Middle frontal gyrus (tissue), 1 donor: ENCODE measurements around the gene CERS2.

Experiments
- DNase-seq: peaks from one replicate; pipeline ENCODE4 v3.0.0-alpha.2; 2015; ENCODE audit warnings: low spot score; ENCODE audit errors: extremely low spot score

The CERS2 gene

DNA sequence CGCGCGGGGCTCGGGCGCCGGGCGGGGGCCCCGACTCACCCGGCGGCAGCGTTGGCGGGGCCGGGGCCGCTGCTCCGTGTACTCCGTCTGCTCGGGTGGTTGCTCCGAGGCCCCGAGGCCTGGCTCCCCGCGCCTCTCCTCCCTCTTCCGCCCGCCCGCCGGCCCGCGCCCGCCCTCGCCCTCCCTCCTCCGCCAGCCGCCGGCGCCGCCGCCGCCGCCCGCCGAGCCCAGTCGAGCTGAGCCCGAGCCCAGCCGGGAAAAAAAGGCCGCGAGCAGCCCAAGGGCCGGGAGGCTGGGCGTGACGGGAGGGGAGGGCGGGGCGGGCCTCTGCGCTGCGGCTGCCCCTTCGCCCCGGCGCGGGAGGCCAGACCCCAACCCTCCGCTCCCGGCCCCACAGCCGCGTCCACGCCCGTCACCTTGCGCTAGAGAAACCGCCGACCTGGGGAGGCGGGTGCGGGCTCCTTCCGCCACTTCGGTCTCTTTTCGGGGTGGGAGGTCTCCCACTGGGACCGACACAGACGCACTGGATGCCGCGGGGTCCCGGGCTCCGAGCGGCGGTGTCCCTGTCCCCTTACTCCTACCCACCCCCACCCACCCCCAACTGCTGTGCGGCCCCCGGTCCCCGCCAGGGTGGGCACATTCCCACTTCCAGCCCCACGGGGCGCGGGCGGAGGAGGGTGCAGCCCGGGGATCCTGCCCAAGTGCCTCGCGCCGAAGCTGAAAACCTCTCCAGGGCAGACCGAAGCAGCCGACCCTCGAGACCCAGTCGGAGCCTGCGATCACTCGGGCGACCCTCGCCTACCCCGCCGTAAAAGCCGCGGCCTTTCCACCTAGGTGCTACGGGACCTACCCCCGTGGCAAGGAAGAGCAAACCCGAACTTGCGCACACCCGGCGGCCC, at the start of gene CERS2:
Gene CERS2 (minus strand): TSS at position 256 of the 899 bp plus-strand sequence. CDS start 5,745 bp downstream, outside the sequence.
- no peak for DNase-seq

DNA sequence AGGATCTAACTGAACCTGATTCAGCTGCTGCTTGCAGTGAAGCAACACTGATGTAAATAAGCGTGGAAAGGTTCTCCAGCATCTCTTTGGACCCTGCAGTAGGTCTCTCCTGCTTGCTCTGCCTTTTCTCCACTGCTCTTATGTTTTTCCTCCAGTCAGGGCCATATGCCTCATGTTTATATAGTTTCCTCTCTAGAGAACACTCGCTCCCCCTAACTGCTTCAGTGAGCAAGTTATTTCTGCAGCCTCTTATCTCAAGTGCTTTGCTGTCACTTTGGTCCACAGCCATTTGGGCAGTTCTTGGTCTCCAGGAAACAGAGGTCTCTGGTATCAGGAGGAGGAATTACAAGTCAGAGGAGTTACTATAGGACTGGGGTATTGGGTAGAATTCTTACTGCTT, 38.9 kb upstream of the CERS2 start:
- DNase-seq, result no peak

DNA sequence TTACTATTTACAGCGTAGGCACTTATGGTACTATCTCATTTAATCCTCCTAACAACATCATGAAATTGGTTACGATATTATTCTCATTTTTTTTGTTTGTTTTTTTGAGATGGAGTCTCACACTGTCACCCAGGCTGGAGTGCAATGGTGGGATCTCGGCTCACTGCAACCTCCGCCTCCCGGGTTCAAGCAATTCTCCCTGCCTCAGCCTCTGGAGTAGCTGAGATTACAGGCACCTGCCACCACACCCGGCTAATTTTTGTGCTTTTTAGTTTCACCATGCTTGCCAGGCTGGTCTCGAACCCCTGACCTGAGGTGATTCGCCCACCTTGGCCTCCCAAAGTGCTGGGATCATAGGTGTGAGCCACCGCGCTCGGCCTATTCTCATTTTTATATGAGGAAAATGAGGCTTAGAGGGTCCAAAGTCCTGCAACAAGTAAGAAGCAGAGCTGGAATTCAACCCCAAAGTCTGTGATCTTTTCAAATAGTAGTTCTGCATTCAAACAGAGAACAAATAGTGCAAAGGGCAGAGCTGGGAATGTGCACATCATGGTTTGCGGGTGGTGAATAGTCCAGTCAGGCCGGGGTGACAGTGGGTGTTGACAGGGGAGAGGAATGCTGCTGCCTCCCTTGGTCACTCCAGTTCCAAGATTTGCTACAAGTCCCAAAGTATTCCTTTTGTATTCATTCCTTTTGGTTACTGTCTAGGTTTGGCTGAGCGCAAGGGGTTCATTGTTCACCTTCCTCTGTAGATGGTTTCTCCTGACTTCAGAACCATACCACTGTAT, 38.2 kb upstream of the CERS2 start:
- DNase-seq, result no peak

DNA sequence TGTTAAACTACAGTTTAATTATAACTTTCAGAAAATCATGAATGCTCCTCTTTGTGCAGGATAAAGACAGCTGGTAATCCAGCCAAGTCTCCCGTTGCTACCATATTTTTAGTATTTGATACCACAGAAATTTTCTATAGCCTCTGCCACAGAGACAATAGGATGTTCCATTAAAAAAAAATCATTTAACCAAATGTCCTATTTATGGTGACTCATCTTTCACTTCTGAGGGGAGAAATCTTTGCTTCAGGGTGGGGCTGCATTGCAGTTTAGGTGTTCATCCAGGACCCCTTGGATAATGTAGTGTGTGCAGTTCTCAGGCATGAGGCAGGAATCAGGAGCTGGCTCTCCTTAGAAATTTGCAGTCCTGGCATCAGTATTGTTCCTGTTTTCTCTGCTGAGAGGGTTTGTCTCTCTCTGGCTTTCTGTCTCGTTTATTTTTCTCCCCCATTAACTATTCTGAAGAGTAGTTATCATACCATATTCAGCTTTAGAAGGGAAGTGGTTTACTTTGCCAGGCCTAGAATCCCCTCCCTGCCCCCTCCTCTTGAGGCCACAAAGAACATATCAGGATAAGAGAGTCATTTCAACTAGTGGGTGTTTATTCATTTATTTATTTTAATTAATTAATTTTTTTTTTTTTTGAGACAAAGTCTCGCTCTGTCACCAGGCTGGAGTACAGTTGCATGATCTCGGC, 36.7 kb upstream of the CERS2 start:
- DNase-seq, result no peak

- DNase-seq, result no peak
Measured at GRCh38 chr1:151010346-151010726, 35.7 kb upstream of the CERS2 start.

DNA sequence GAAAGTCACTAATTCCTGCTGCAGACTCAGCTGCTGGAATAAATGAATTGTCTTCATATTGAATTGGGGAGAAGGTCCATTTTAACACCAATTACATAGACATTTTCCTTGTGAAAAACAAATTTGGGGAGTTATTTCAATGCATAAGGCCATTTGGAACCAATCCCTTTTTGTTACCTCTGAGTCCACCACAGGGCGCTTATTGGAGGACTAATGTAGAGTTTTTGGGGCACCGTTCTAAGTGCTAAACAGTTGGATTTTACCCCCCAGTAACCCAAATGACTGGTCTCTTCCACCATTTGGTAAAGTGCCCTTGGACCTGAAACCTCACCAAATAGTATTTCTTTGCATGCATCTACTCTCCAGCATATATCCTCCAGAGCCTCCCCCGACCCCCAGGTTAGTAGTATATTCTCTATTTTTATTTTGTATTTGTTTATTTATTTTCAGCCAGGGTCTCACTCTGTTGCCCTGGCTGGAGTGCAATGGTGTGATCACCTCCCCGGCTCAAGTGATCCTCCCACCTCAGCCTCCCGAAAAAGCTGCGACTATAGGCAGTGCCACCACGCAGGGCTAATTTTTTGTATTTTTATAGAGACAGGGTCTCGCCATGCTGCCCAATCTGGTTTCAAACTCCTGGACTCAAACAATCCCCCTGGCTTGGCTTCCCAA, 35.2 kb upstream of the CERS2 start:
- DNase-seq, result no peak

DNA sequence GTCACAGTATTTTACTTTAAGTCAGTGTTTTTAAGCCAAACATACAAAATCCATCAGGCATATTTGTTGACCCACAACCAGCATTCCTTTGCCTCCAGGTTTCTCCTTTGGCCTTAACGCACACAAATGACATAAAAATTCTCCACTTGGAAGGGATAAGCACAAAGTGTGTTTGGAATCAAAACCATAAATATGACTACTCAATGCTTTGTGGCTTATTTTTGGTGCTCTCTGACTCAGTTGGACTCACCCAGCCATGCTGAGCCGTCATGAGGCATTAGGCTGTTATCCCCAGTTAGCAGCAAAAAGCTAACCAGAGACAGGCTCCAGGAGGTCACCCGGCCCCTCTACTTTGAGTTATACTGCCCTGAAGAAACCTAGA, 34.6 kb upstream of the CERS2 start:
- no peak for DNase-seq

- peak; percentile 93 for DNase-seq
Measured at GRCh38 chr1:151008244-151009205, 33.9 kb upstream of the CERS2 start, which contains the start of gene PRUNE1. Gene PRUNE1, plus strand, starts transcription at chr1:151008449. Its CDS starts 184 bp downstream, at chr1:151008633.

- DNase-seq, result no peak
Measured at GRCh38 chr1:151007853-151008243, 33.2 kb upstream of the CERS2 start.

DNA sequence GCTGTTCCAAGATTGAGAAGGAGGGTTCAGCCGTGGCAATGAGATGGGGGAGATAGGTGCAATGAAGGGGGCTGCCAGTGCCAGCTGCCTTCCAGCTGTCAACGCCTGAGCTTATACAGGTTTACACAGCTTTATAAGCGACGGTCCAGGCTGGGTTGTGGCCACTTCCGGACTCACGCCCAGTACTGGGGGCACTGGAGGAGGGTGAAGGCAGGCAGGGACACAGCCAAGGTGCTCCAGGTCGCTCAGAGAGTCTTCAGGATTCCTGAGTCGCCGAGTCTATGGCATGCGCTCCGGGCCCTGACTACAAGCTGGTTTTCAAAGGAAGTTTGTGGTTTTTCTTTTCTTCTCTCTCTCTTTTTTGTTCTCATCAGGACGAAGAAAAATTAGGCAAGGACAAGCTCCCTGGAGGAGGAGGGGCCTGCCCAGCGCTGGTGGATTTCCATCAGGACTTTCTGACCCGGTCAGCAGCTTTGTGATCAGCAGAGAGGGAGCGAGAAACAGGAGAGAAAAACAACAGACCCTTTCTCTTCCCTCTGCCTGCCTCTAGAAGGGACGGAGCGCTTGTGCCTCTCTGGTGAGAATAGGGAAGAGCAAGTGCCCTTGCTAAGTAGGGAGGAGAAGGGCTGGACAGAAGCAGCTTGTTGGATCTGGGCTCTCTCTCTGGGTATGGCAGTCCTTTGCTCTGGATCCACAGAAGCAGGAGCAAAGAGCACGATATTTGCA, 31.9 kb upstream of the CERS2 start, which contains the start of gene MINDY1:
Gene MINDY1 (minus strand): TSS at position 576 of the 726 bp plus-strand sequence. CDS start 4,285 bp downstream, outside the sequence.
- DNase-seq, result peak; percentile 74

DNA sequence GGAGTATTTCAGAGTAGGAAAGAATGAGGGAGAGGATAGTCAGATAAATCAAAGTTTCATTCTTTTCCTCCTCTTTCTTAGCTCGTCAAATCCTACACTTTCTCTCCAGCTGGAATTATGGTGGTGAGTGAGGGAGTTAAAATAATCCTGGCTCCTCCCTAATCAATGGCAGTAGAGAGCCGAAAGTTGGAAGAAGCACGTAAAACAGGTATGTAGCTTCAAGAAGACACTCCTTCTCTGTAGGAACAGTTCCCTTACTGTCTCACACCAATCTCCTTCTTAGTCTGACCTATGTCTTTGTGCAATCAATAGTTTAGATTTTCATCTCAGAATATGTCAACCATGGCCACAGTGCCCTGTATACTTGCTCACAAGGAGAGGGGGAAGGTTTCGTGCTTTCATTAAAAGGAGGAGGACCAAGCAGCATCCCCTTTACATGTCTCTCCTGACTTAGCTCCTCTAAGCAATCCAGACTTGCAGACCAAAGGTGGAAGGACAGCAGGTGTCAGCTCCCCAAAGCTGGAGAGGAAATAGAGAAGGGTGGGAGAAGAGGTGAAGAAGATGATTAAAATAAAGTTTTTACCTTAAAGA, 31.2 kb upstream of the CERS2 start:
- no peak for DNase-seq

DNA sequence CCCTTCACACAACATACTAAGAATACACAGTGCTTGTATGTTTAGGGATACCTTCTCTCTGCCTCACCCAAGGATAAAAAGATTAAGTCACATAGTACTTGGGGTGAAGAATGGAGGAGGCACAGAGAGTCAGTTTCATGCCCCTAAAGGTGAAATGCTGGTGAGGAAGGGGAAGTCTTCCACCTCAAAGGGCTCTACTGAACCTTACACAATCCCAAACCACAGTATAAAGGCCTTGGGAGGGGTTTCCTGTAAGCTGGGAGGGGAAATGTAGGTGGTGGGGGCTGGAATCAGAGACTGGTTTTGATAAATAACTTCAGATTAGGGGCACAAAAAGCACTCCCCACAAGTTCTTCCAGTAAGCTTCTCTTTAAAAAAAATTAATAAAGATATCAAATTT, 28.5 kb upstream of the CERS2 start:
- no peak for DNase-seq

DNA sequence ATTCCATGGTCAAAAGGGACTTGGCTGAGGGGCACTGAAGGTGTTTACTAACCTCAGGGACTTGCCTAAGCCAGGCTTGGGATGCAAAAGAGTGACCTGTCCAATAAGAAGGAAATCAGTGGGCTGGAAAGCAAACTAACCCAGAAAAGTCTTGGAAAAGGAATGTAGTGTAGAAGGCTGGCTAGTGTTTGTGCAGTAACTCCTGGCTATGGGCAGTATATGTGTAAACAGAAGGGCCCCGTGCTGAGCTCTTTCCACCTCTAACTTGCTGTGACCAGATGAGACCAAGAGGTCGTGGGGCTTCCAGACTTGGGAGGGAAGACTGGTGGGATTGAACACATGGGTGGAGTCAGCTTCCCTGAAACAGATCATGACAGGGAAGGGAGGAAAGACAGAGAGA, 28.0 kb upstream of the CERS2 start:
- no peak for DNase-seq

DNA sequence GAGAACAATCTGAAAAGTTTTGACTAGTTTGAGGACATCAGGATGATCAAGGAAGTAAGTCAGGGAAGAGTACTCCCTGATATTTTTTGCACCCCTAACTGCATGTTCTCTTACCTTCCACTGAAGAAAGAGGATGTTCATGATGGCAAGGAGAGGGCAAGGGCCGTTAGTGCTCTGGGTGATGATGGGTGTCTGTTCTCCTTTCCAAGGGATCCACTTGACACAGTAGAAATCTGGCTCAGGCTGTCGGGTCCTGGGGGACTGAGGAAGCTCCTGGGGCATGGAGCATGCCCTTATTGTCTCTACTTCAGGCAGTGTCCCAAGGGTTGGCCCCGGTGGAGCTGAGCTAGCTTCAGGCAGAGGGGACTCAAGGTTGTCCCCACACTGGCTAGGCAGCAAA, 27.4 kb upstream of the CERS2 start:
- DNase-seq, result no peak

- no peak for DNase-seq
Measured at GRCh38 chr1:151001602-151002001, 27.0 kb upstream of the CERS2 start.

GRCh38 chr1:151000408-151000807, 25.8 kb upstream of the CERS2 start:
- DNase-seq, result no peak

- DNase-seq, result no peak
Measured at GRCh38 chr1:150999926-151000325, 25.3 kb upstream of the CERS2 start.

GRCh38 chr1:150999051-150999674, 24.5 kb upstream of the CERS2 start:
- DNase-seq, result no peak
